OCI-LY7 (cell line): ENCODE data around the gene ADARB2.

Experiments
- CTCF ChIP-seq: fragments of 200-600 bp; sonication (generic); conservative IDR thresholded peaks from 2 replicates; pipeline ENCODE4 v1.5.1; 2014; ENCODE audit warnings: mild to moderate bottlenecking, antibody characterized with exemption, low read length, moderate library complexity, mixed read lengths
- EZH2phosphoT487 ChIP-seq: fragments of 200-600 bp; sonication (generic); IDR thresholded peaks from 2 replicates; pipeline ENCODE4 v1.6.1; 2018; ENCODE audit warnings: low read depth, borderline replicate concordance, mild to moderate bottlenecking, mixed run types, antibody characterized with exemption, low read length, moderate library complexity, mixed read lengths

GRCh38 chr10:1211844-1212570, 525.3 kb downstream of the ADARB2 start:
- TF ChIP-seq CTCF, result no peak
- TF ChIP-seq EZH2phosphoT487, result no peak
